ENCODE measurements around the gene CCR6. TPM values are rescaled to one million over a fixed set of nuclear protein-coding genes. Genes with fewer than 3 reads are reported as not detected.
A peak's percentile ranks its signal among the peaks of the same experiment; 100 is the strongest.

CCR6 gene
- total RNA-seq, 4 donors from 2014 or later = not detected

DNA sequence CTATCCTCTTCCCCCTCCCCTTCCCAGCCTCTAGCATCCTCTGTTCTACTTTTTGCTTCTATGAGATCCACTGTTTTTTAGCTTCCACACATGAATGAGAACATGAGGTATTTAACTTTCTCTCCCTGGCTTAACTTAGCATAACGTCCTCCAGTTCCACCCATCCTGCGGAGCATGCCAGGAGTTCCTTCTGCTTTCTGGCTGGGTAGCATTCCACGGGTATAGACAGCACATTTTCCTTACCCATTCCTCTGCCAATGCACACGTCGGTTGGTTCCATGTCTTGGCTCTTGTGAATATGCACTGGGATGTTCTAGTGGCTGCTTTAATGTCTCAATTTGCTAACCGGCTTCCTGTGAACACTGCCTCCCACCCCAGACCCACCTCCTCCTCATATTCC, 13.2 kb upstream of the CCR6 start:
- no peaks in the 10 kb centered on the region for H3K9me3 ChIP-seq
- H3K27me3 ChIP-seq = no peaks in the 10 kb centered on the region
- H3K4me3 ChIP-seq = no peak overlapping the region
- no peak for DNase-seq
- intact Hi-C loops (cut with DNase I; ENCODE audit: low total_unique reads) = no loop called here
- H3K36me3 ChIP-seq = no peaks in the 10 kb centered on the region
- TF ChIP-seq, protein P1, sequence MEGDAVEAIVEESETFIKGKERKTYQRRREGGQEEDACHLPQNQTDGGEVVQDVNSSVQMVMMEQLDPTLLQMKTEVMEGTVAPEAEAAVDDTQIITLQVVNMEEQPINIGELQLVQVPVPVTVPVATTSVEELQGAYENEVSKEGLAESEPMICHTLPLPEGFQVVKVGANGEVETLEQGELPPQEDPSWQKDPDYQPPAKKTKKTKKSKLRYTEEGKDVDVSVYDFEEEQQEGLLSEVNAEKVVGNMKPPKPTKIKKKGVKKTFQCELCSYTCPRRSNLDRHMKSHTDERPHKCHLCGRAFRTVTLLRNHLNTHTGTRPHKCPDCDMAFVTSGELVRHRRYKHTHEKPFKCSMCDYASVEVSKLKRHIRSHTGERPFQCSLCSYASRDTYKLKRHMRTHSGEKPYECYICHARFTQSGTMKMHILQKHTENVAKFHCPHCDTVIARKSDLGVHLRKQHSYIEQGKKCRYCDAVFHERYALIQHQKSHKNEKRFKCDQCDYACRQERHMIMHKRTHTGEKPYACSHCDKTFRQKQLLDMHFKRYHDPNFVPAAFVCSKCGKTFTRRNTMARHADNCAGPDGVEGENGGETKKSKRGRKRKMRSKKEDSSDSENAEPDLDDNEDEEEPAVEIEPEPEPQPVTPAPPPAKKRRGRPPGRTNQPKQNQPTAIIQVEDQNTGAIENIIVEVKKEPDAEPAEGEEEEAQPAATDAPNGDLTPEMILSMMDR (IDR thresholded peaks at IDR 0.05) = no peak
- TF ChIP-seq POLR2A (IDR thresholded peaks at IDR 0.05) = no peak
- no peak overlapping the region for H3K27ac ChIP-seq
- H3K4me1 ChIP-seq = no peaks in the 10 kb centered on the region

DNA sequence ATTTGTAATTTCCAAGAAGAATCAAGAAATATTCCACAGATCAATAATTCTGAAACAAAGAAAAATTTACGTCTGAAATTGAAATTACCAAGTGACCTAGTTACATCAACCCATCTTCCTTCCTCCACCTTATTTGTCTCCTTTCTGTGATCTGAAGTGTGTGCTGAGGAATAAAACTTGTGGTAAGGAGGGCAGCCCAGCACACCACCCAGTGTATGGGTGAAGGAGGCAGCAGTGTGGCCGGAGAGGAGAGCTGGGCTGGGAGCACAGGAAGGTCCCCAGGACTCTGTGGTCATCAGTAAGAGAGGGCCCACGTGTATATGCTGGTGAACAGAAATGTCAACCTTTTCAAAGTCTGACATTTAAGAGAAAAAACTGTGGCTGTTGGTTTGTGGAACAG, 11.3 kb upstream of the CCR6 start:
- Histone ChIP-seq H3K4me3 (no peak overlapping the region), H3K27ac (no peak overlapping the region), H3K36me3 (no peaks in the 10 kb centered on the region), H3K9me3 (no peaks in the 10 kb centered on the region), H3K4me1 (no peaks in the 10 kb centered on the region), H3K27me3 (no peaks in the 10 kb centered on the region)
- no peak for DNase-seq
- TF ChIP-seq POLR2A (IDR thresholded peaks at IDR 0.05) = no peak
- TF ChIP-seq, protein P1 (IDR thresholded peaks at IDR 0.05) = no peak
- intact Hi-C loops (cut with DNase I; ENCODE audit: low total_unique reads) = no loop called here

DNA sequence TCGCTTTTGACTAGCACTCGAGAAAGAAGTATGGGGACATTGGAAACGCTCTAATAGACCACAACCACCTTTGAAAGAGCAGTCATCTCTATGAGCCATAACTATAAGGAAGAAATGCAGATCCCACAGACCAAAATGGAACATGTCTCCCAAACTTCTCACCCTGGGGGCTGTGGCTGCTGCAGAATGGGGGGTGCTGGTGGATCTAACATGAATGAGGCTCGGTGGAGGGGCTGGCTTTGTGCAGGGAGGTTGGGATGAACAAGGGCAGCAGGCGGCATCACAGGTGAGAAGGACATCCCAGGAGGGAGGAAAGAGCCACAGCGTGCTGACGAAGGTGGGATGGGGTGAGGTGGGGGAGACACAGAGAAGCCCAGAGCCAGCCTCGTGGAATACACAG, 10.5 kb upstream of the CCR6 start:
- DNase-seq = no peak
- Histone ChIP-seq H3K9me3 (no peaks in the 10 kb centered on the region), H3K4me3 (no peak overlapping the region), H3K4me1 (no peaks in the 10 kb centered on the region), H3K27ac (no peak overlapping the region), H3K27me3 (no peaks in the 10 kb centered on the region), H3K36me3 (no peaks in the 10 kb centered on the region)
- intact Hi-C loops (cut with DNase I; ENCODE audit: low total_unique reads) = no loop called here
- TF ChIP-seq POLR2A (IDR thresholded peaks at IDR 0.05) = no peak
- TF ChIP-seq, protein P1 (IDR thresholded peaks at IDR 0.05) = no peak

DNA sequence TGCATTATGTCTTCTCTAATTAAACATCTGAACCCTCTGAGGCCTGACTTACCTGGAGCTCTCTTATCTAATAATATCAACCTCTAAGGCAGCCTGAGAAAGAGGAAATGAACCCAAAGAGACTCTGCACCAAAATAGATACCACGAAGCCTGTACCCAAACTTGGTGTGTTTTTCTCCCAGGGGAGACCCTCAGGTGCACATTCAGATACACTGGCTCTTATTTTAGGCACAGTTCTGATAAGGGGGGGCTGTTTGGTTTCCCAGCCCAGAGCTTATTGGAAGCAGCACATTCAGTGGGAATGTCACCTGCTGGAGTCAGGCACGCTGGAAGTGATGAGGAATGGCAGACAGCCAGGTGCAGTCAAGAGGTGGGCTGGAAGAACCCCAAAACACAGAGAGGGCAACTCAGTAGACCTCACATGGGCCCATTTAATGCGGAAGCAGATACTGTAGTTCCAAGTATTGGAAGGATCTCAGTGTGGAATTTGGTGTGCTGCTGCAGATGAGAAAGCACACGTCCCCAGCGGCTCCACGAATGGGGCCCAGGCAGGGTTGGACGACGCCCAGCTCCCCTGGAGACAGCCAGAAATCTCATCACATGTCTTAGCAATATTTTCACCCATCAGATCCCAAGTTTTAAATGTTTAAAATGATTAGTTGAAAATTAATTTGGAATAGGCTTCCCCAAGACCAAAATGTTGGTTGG, 9.7 kb upstream of the CCR6 start:
- no peak overlapping the region for H3K27ac ChIP-seq
- no peaks in the 10 kb centered on the region for H3K36me3 ChIP-seq
- intact Hi-C loops (cut with DNase I; ENCODE audit: low total_unique reads) = no loop called here
- H3K4me1 ChIP-seq = no peaks in the 10 kb centered on the region
- TF ChIP-seq, protein P1 (IDR thresholded peaks at IDR 0.05) = no peak
- H3K9me3 ChIP-seq = no peaks in the 10 kb centered on the region
- DNase-seq = no peak
- no peak overlapping the region for H3K4me3 ChIP-seq
- no peaks in the 10 kb centered on the region for H3K27me3 ChIP-seq

DNA sequence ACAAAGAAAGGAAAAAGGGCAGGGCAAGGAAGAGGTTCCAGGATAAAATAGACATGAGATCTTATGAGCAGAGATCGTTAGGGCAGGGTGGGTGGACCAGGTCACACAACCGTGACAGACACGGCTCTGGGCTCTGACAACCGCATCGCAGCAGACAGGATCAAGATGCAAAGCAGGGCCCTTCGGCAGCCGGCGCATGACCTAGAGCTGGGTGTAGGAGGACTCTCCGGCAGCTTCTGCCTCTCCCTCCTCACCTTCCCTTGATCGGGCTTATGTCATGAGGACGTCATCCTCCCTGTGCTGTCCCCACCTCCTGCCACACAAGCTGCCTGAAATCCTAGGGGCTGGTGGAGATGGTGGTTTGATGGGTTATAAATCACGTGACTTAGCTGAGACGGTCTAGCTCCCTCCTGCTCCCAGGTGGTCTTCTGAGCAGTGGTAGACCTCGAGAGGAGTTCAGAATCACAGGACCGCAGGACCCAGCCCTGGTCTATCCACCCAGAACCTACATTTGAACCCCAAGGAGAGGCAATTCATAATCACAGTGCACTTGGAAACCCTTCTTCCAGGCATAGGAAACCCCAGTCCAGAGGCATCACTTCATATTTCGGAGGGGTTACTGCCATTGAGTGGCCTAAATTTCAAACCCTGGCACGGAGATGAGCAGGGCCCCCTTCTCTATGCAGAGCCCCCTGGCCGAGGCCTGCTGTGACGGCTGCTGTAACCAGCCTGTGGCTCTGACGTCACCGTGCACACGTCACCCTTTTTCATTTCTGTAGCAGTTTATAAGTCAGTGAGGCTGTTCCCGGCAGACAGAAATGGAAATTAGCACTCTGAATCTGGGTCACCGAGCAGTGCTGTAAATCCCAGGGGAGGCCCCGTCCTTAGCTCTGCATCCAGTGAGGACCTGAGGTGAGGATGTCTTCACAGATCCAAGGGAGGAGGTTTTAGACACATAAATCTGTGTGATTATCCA, 8.7 kb upstream of the CCR6 start:
- Histone ChIP-seq H3K36me3 (no peaks in the 10 kb centered on the region), H3K27me3 (no peaks in the 10 kb centered on the region), H3K4me3 (no peak overlapping the region), H3K27ac (peak overlapping the region in 1 of 2 donors; percentile 14), H3K4me1 (no peaks in the 10 kb centered on the region), H3K9me3 (no peaks in the 10 kb centered on the region)
- intact Hi-C loops (cut with DNase I; ENCODE audit: low total_unique reads) = no loop called here
- DNase-seq = no peak
- TF ChIP-seq, protein P1 (IDR thresholded peaks at IDR 0.05) = no peak
